UCSD-AML1 (cell line): ENCODE data around the gene TRIM31.

Experiments
- DNase-seq: peaks from one replicate; lab custom pipeline; 2025; ENCODE audit not compliant: unreplicated experiment; lab: John Stamatoyannopoulos, UW

The TRIM31 gene

GRCh38 chr6:30087876-30088275, 25.0 kb downstream of the TRIM31 start:
- no peak for DNase-seq

- no peak for DNase-seq
Observed at GRCh38 chr6:30077218-30077617, 35.7 kb downstream of the TRIM31 start.

GRCh38 chr6:30075790-30076732, 36.8 kb downstream of the TRIM31 start:
- DNase-seq: no peak

- no peak for DNase-seq
Observed at GRCh38 chr6:30075094-30075789, 37.6 kb downstream of the TRIM31 start, which contains the start of gene RNF39. RNF39 (minus strand) TSS chr6:30075769; CDS start chr6:30075585, 184 bp downstream.

- DNase-seq: no peak
Observed at GRCh38 chr6:30074331-30075093, 38.4 kb downstream of the TRIM31 start.

- no peak for DNase-seq
Observed at GRCh38 chr6:30073489-30074235, 39.2 kb downstream of the TRIM31 start.

GRCh38 chr6:30071858-30072257, 41.0 kb downstream of the TRIM31 start:
- no peak for DNase-seq

- DNase-seq: no peak
Observed at GRCh38 chr6:30071081-30071818, 41.6 kb downstream of the TRIM31 start.

GRCh38 chr6:30067460-30068139, 45.3 kb downstream of the TRIM31 start:
- DNase-seq: no peak

- peak; percentile 99 for DNase-seq
Observed at GRCh38 chr6:30066577-30067459, 46.1 kb downstream of the TRIM31 start, which contains the start of gene PPP1R11. PPP1R11 (plus strand) TSS chr6:30067198; CDS start chr6:30067411, 213 bp downstream.

- no peak for DNase-seq
Observed at GRCh38 chr6:30066082-30066481, 46.8 kb downstream of the TRIM31 start.

GRCh38 chr6:30063315-30063714, 49.6 kb downstream of the TRIM31 start:
- no peak for DNase-seq

GRCh38 chr6:30062471-30063178, 50.3 kb downstream of the TRIM31 start:
- no peak for DNase-seq

GRCh38 chr6:30061858-30062458, 50.9 kb downstream of the TRIM31 start:
- no peak for DNase-seq

GRCh38 chr6:30061092-30061857, 51.6 kb downstream of the TRIM31 start, which contains the start of gene POLR1H:
POLR1H (plus strand) TSS chr6:30061265; CDS start chr6:30061525, 260 bp downstream.
- DNase-seq: peak; percentile 90

GRCh38 chr6:30060606-30061091, 52.2 kb downstream of the TRIM31 start:
- DNase-seq: peak; percentile 52
